Endothelial cell of umbilical vein (primary cell): Measurements from ENCODE around the gene KRTAP1-1. TPM values are rescaled to one million over a fixed set of nuclear protein-coding genes. Genes with fewer than 3 reads are reported as not detected.

Experiments
- BruUV-seq: library from RNA; stranded (reverse); fragments of 400-500 nt; replicated peaks from 2 replicates; lab custom pipeline; 2021; lab: Mats Ljungman, UMichigan
- CTCF ChIA-PET: fragments of 300-600, 350-600 bp; sonication (Branson Sonifier 250); formaldehyde crosslinking; loops from one replicate; lab custom pipeline; 2021; ENCODE audit warnings: antibody characterized with exemption, inconsistent platforms; lab: Charles Lee
- POLR2A ChIA-PET: fragments of 300-600, 350-600 bp; sonication (Branson Sonifier 250); formaldehyde crosslinking; loops from one replicate; lab custom pipeline; 2021; ENCODE audit warnings: antibody characterized with exemption, inconsistent platforms; lab: Charles Lee
- DNase-seq: peaks from one replicate; pipeline ENCODE4 v3.0.0-alpha.2; 2011; ENCODE audit warnings: low read depth, low spot score
- FAIRE-seq: peaks from 2 replicates; lab custom pipeline; 2011; peaks lifted over from hg19 to GRCh38; lab: Jason Lieb, UNC
- H2AFZ ChIP-seq: 2 replicates; pipeline ENCODE4 v1.6.0; 2012; ENCODE audit warnings: low read depth, low read length, control low read depth, inconsistent platforms
- H3K27ac ChIP-seq: 2 replicates; pipeline ENCODE4 v1.5.1; 2011; ENCODE audit warnings: low read depth, mild to moderate bottlenecking, control low read depth, low read length, moderate library complexity; ENCODE audit not compliant: insufficient read depth
- H3K27me3 ChIP-seq, 2 experiments: 2 replicates each; pipeline versions ENCODE4 v1.6.0 to v1.6.1; 2011; ENCODE audit warnings: low read length in 2 of 2, mixed read lengths in 1 of 2; ENCODE audit not compliant: control insufficient read depth in 2 of 2, insufficient read depth in 2 of 2
- H3K36me3 ChIP-seq, 2 experiments: 2 replicates in 1 of 2; 3 replicates in 1 of 2; pipeline ENCODE4 v1.5.1; 2011; ENCODE audit warnings: low read length in 2 of 2, mild to moderate bottlenecking in 1 of 2, moderate library complexity in 1 of 2; ENCODE audit not compliant: control insufficient read depth in 2 of 2, insufficient read depth in 2 of 2; ENCODE audit errors: extremely low read depth in 1 of 2
- H3K4me1 ChIP-seq: 3 replicates; pipeline ENCODE4 v1.5.1; 2011; ENCODE audit warnings: mild to moderate bottlenecking, low read length; ENCODE audit not compliant: control insufficient read depth, insufficient read depth; ENCODE audit errors: extremely low read depth
- H3K4me2 ChIP-seq: 2 replicates; pipeline ENCODE4 v1.6.1; 2011; ENCODE audit warnings: low read length, control low read depth, mixed read lengths; ENCODE audit not compliant: insufficient read depth
- H3K4me3 ChIP-seq, 3 experiments: fragments of 200-600 bp in 1 of 3; sonication (generic), shearing (Covaris generic) in 1 of 3; replicated peaks in 1 of 3; 2 replicates each; pipeline ENCODE4 v1.5.1; 2011 to 2016; ENCODE audit warnings: control low read depth in 3 of 3, low read length in 3 of 3, mild to moderate bottlenecking in 2 of 3, inconsistent platforms in 1 of 3, low read depth in 1 of 3, moderate library complexity in 1 of 3; ENCODE audit not compliant: insufficient read depth in 1 of 3
- H3K79me2 ChIP-seq: 2 replicates; pipeline ENCODE4 v1.6.0; 2012; ENCODE audit warnings: low read length, inconsistent platforms; ENCODE audit not compliant: control insufficient read depth, insufficient read depth
- H3K9ac ChIP-seq: replicated peaks from 2 replicates; pipeline ENCODE3; 2011; ENCODE audit warnings: low read length, control low read depth; ENCODE audit not compliant: insufficient read depth; ENCODE audit errors: extremely low read depth
- H3K9me1 ChIP-seq: replicated peaks from 3 replicates; pipeline ENCODE4 v1.6.0; 2011; ENCODE audit warnings: mild to moderate bottlenecking, low read length; ENCODE audit not compliant: control insufficient read depth, insufficient read depth; ENCODE audit errors: extremely low read depth
- H3K9me3 ChIP-seq: replicated peaks from 2 replicates; pipeline ENCODE4 v1.5.1; 2012; ENCODE audit warnings: low read length, inconsistent platforms; ENCODE audit not compliant: control insufficient read depth, insufficient read depth
- H4K20me1 ChIP-seq: replicated peaks from 2 replicates; pipeline ENCODE3; 2011; ENCODE audit warnings: mild to moderate bottlenecking, low read length; ENCODE audit not compliant: control insufficient read depth, insufficient read depth; ENCODE audit errors: extremely low read depth
- CTCF ChIP-seq, 2 donors: IDR thresholded peaks; 1 replicate in 1 of 2; 2 replicates in 1 of 2; pipeline ENCODE4 v1.5.1; 2011; ENCODE audit warnings: low read length in 2 of 2, mild to moderate bottlenecking in 2 of 2, moderate library complexity in 2 of 2, control low read depth in 1 of 2, inconsistent platforms in 1 of 2, low read depth in 1 of 2; ENCODE audit not compliant: insufficient read depth in 1 of 2; ENCODE audit errors: extremely low read depth in 1 of 2
- EZH2 ChIP-seq: IDR thresholded peaks from 2 replicates; pipeline ENCODE4 v1.6.1; 2012; ENCODE audit warnings: borderline replicate concordance, low read depth, mild to moderate bottlenecking, moderate library complexity, low read length, inconsistent platforms; ENCODE audit not compliant: severe bottlenecking
- FOS ChIP-seq: IDR thresholded peaks from 2 replicates; pipeline ENCODE4 v1.6.1; 2011; ENCODE audit warnings: mild to moderate bottlenecking, low read length, moderate library complexity, borderline replicate concordance; ENCODE audit not compliant: insufficient read depth
- GATA2 ChIP-seq: IDR thresholded peaks from 2 replicates; pipeline ENCODE4 v1.7.0; 2011; ENCODE audit warnings: low read depth, mild to moderate bottlenecking, moderate library complexity, mixed read lengths, low read length; ENCODE audit not compliant: insufficient read length, insufficient read depth
- JUN ChIP-seq: IDR thresholded peaks from 2 replicates; pipeline ENCODE4 v1.6.1; 2011; ENCODE audit warnings: borderline replicate concordance, low read depth; ENCODE audit not compliant: insufficient read length, insufficient read depth
- MAX ChIP-seq: IDR thresholded peaks from 2 replicates; pipeline ENCODE4 v1.6.1; 2011; ENCODE audit not compliant: insufficient read depth, insufficient read length
- MYC ChIP-seq: IDR thresholded peaks from one replicate; pipeline ENCODE4 v1.6.1; 2011; ENCODE audit warnings: mild to moderate bottlenecking, low read depth, low read length
- POLR2A ChIP-seq: IDR thresholded peaks from 2 replicates; pipeline ENCODE4 v1.6.1; 2012; ENCODE audit warnings: low read depth, mild to moderate bottlenecking, control low read depth, low read length
- POLR2AphosphoS5 ChIP-seq: IDR thresholded peaks from 2 replicates; pipeline ENCODE4 v1.6.1; 2012; ENCODE audit warnings: low read depth, mild to moderate bottlenecking, control low read depth, low read length, moderate library complexity; ENCODE audit not compliant: insufficient read depth
- dilution Hi-C: fragments of 300-500 bp; cut with MboI; formaldehyde crosslinking; loops from one replicate; pipeline ENCODE4 v1.15.0; 2019; ENCODE audit warnings: low sequenced_read_pairs; ENCODE audit not compliant: extremely low pct_ligation_motif_present
- intact Hi-C: fragments of 100-400 bp; cut with micrococcal nuclease; formaldehyde crosslinking; loops from one replicate; pipeline ENCODE4 v1.10.0; 2022
- polyA plus RNA-seq, 4 experiments: library from polyadenylated mRNA; depleted of rRNA in 3 of 4; stranded (reverse) in 3 of 4; unstranded in 1 of 4; fragments of >200 nt; gene quantifications; 2 replicates each; pipeline versions ENCODE4 v1.2.1 to v1.2.3, GENCODE V29; 2011 to 2012; ENCODE audit warnings: missing spikeins in 1 of 4
- total RNA-seq: library from RNA; stranded (reverse); gene quantifications from 2 replicates; pipeline ENCODE4 v1.2.3, GENCODE V29; 2021

The KRTAP1-1 gene
- total and polyA plus RNA-seq, 2 donors (not counting 3 experiments of a cell fraction or from before 2014, with no cell fraction given) = not detected

GRCh38 chr17:41013181-41013580 lies 28.1 kb downstream of the KRTAP1-1 start:
- no peak overlapping the region for H3K9ac ChIP-seq
- H3K36me3 ChIP-seq = no peaks in the 10 kb centered on the region
- no peaks in the 10 kb centered on the region for H3K4me1 ChIP-seq
- no peak overlapping the region for H3K4me2 ChIP-seq
- no peaks in the 10 kb centered on the region for H3K9me1 ChIP-seq
- no peaks in the 10 kb centered on the region for H3K9me3 ChIP-seq
- H2AFZ ChIP-seq = no peak overlapping the region
- FAIRE-seq (no peak), DNase-seq (no peak)
- TF ChIP-seq GATA2 (no peak), FOS (no peak), EZH2 (no peak), POLR2A (no peak), JUN (no peak), MYC (no peak), MAX (no peak), CTCF (IDR thresholded peaks at IDR 0.05; ENCODE audit: extremely low read depth in 1 of 2, insufficient read depth in 1 of 2, low read depth in 1 of 2, low read length in 2 of 2) (no peak), POLR2AphosphoS5 (no peak)
- H3K27me3 ChIP-seq = peaks cover 0 to 1% of the 10 kb centered on the region in 2 experiments
- POLR2A ChIA-PET = no interaction called here
- CTCF ChIA-PET = no interaction called here
- no TSS peak for BruUV-seq
- intact Hi-C loops (no loop called here), dilution Hi-C loops (no loop called here)
- no peaks in the 10 kb centered on the region for H4K20me1 ChIP-seq
- H3K79me2 ChIP-seq = no peaks in the 10 kb centered on the region
- no peak overlapping the region for H3K27ac ChIP-seq
- no peak overlapping the region for H3K4me3 ChIP-seq
